ENCODE results near the gene USP49. TPM values are rescaled to one million over a fixed set of nuclear protein-coding genes. Genes with fewer than 3 reads are reported as not detected.
A peak's percentile ranks its signal among the peaks of the same experiment; 100 is the strongest.

The USP49 gene
- total RNA-seq, 1 experiment from 2014 or later: 2.3 TPM

DNA sequence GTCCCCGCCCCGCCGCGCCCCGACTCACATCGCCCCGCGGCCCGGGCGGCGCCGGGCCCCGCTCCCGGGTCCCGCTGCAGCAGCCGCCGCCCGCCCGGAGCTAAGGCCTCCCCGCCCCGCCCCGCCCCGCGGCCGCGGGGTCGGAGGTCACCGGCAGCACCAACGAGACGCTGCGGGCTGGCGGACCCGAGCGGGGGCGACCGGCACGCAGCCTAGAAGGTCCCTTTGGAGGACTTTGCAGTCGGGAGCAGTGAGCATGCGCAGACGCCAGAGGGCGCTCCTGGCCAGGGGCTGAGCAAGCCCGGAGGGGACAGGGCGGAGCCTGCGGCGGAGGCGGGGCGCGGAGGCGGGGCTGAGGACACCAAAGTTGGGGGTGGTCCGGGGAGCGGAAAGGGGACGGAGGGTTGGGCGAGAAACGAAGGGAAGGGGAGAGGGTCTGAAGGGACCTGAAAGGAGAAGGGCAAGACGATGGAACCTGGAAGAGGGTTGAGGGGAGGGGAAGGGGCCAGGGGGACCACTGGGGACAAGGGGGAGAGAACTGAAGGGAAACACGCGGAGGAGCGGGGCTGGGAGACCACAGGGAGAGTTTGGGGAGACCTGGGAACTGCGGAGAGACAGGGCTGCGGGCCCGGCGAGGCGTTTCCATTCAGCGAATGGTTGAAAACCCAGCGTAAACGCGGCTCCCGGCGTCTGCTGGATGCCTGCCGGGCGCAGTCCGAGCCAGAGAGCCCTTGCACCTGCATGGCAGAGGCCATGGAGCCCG is 115.2 kb downstream of the USP49 start, which contains the start of gene FRS3:
TSS of gene FRS3 (minus strand) at position 113 of the 763 bp plus-strand sequence. CDS start 2,913 bp downstream, outside the sequence.
- peaks cover 15% of the 10 kb centered on the region for H3K4me1 ChIP-seq (ENCODE audit: insufficient read depth, low read length)
- H3K4me3 ChIP-seq (ENCODE audit: low read length): peak within 1 kb of the TSS; percentile 93
- intact Hi-C loops (cut with micrococcal nuclease): loop anchor here (1.0 to 10.0 kb wide), 3 partner anchors 175 to 445 kb away; no protein-coding TSS in a partner anchor
- H3K79me2 ChIP-seq (ENCODE audit: low read length): peaks cover 6% of the 10 kb centered on the region; the same call in 1 of the 2 replicates
- H3K27me3 ChIP-seq (ENCODE audit: low read length): no peaks in the 10 kb centered on the region
- no peaks in the 10 kb centered on the region for H3K9me2 ChIP-seq (replicated peaks; ENCODE audit: low read length)
- POLR2A ChIA-PET (ENCODE audit: unreplicated experiment): interaction anchor here (0.6 kb wide), 1 partner anchor 88 kb away, joined by 5 read pairs; no protein-coding TSS in a partner anchor
- H3K9ac ChIP-seq (ENCODE audit: low read length): peak within 1 kb of the TSS; percentile 67
- no peaks in the 10 kb centered on the region for H4K20me1 ChIP-seq (ENCODE audit: low read length)
- BruUV-seq (replicated peaks): no TSS peak
- TF ChIP-seq EZH2phosphoT487 (IDR thresholded peaks at IDR 0.05; ENCODE audit: borderline replicate concordance, low read length) (no peak), EZH2 (IDR thresholded peaks at IDR 0.05; ENCODE audit: low read length, unreplicated experiment) (no peak)
- TF ChIP-seq, protein P1, sequence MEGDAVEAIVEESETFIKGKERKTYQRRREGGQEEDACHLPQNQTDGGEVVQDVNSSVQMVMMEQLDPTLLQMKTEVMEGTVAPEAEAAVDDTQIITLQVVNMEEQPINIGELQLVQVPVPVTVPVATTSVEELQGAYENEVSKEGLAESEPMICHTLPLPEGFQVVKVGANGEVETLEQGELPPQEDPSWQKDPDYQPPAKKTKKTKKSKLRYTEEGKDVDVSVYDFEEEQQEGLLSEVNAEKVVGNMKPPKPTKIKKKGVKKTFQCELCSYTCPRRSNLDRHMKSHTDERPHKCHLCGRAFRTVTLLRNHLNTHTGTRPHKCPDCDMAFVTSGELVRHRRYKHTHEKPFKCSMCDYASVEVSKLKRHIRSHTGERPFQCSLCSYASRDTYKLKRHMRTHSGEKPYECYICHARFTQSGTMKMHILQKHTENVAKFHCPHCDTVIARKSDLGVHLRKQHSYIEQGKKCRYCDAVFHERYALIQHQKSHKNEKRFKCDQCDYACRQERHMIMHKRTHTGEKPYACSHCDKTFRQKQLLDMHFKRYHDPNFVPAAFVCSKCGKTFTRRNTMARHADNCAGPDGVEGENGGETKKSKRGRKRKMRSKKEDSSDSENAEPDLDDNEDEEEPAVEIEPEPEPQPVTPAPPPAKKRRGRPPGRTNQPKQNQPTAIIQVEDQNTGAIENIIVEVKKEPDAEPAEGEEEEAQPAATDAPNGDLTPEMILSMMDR (conservative IDR thresholded peaks at IDR 0.05; ENCODE audit: low read depth, low read length): peak; percentile 88
- DNase-seq (peak; percentile 98), ATAC-seq (peak; percentile 82)
- no peak within 1 kb of the TSS for H3K27ac ChIP-seq (ENCODE audit: low read length)
- no peaks in the 10 kb centered on the region for H3F3A ChIP-seq (ENCODE audit: low read length, unreplicated experiment)
- peak within 1 kb of the TSS; percentile 99 for H2AFZ ChIP-seq (ENCODE audit: low read length)
- CTCF ChIA-PET: interaction anchor here (0.6 to 1.2 kb wide), 8 partner anchors 39 to 581 kb away, joined by 3 to 5 read pairs (median 3); partner anchors contain the start of genes BYSL and MED20
- no peaks in the 10 kb centered on the region; the same call in 1 of the 2 replicates for H3K36me3 ChIP-seq (ENCODE audit: low read depth, low read length)
- no peaks in the 10 kb centered on the region for H3K9me3 ChIP-seq (ENCODE audit: low read length)
- H3K4me2 ChIP-seq (ENCODE audit: low read length): peak within 1 kb of the TSS; percentile 99

DNA sequence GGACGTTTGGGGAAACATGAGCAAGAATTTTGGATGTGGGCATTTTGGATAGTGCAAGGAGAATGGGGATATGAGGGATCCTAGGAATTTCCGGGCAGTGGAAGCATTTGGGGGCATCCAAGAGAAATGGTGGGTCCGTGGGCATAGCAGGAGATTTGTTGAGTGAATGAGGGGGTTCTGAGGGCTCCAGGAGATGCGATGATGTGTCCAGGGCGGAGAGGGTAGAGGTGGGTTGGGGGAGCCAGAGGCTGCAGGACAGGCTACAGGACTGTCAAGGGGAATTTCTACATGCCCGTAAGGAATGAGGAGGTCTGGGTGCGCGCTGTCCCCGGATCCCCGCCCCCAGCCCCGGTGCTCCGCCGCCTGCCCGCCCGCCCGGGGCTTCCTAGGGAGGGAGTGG is 115.8 kb downstream of the USP49 start:
- peak overlapping the region; percentile 67 for H3K9ac ChIP-seq (ENCODE audit: low read length)
- no peaks in the 10 kb centered on the region for H3K27me3 ChIP-seq (ENCODE audit: low read length)
- POLR2A ChIA-PET (ENCODE audit: unreplicated experiment): interaction anchor here (0.6 kb wide), 1 partner anchor 88 kb away, joined by 5 read pairs; no protein-coding TSS in a partner anchor
- H3K9me3 ChIP-seq (ENCODE audit: low read length): no peaks in the 10 kb centered on the region
- TF ChIP-seq EZH2phosphoT487 (IDR thresholded peaks at IDR 0.05; ENCODE audit: borderline replicate concordance, low read length) (no peak), EZH2 (IDR thresholded peaks at IDR 0.05; ENCODE audit: low read length, unreplicated experiment) (no peak)
- TF ChIP-seq, protein P1 (conservative IDR thresholded peaks at IDR 0.05; ENCODE audit: low read depth, low read length): no peak
- CTCF ChIA-PET: interaction anchor here (0.6 to 1.2 kb wide), 8 partner anchors 38 to 582 kb away, joined by 3 to 5 read pairs (median 3); partner anchors contain the start of genes BYSL and MED20
- peaks cover 6% of the 10 kb centered on the region; the same call in 1 of the 2 replicates for H3K79me2 ChIP-seq (ENCODE audit: low read length)
- H3K9me2 ChIP-seq (replicated peaks; ENCODE audit: low read length): no peaks in the 10 kb centered on the region
- peak overlapping the region; percentile 74 for H2AFZ ChIP-seq (ENCODE audit: low read length)
- ATAC-seq: peak; percentile 4; the same call in 1 of the 2 replicates
- H4K20me1 ChIP-seq (ENCODE audit: low read length): no peaks in the 10 kb centered on the region
- H3K4me1 ChIP-seq (ENCODE audit: insufficient read depth, low read length): peaks cover 15% of the 10 kb centered on the region
- DNase-seq: no peak
- H3F3A ChIP-seq (ENCODE audit: low read length, unreplicated experiment): no peaks in the 10 kb centered on the region
- BruUV-seq (replicated peaks): no TSS peak
- no peak overlapping the region for H3K27ac ChIP-seq (ENCODE audit: low read length)
- intact Hi-C loops (cut with micrococcal nuclease): loop anchor here (10.0 kb wide), 1 partner anchor 175 kb away; no protein-coding TSS in a partner anchor
- peak overlapping the region; percentile 97 for H3K4me2 ChIP-seq (ENCODE audit: low read length)
- H3K4me3 ChIP-seq (ENCODE audit: low read length): peak overlapping the region; percentile 82
- no peaks in the 10 kb centered on the region; the same call in 1 of the 2 replicates for H3K36me3 ChIP-seq (ENCODE audit: low read depth, low read length)

Data from PC-3 (cell line).